WTC11 (cell line): Measurements from ENCODE around the gene POLR2L. TPM values are rescaled to one million over a fixed set of nuclear protein-coding genes. Genes with fewer than 3 reads are reported as not detected.

Experiments
- ATAC-seq: fragments of 200-7000 bp; cut with Tn5 transposase; 2 replicates; pipeline ENCODE4 v1.10.0; 2021; ENCODE audit warnings: mild to moderate bottlenecking, moderate library complexity
- CTCF ChIA-PET: fragments of 300-600 bp; sonication (Branson Sonifier 250); formaldehyde crosslinking; loops from one replicate; lab custom pipeline; 2021; ENCODE audit warnings: antibody characterized with exemption; lab: Charles Lee
- POLR2A ChIA-PET: fragments of 350-600 bp; sonication (Branson Sonifier 250); formaldehyde crosslinking; loops from one replicate; lab custom pipeline; 2021; ENCODE audit warnings: antibody characterized with exemption; lab: Charles Lee
- DNase-seq: peaks from one replicate; pipeline ENCODE4 v3.0.0; 2021; ENCODE audit warnings: low spot score
- H3K27ac Mint-ChIP-seq: 2 replicates; pipeline ENCODE4 v1.8.0; 2021; ENCODE audit warnings: mixed read lengths
- H3K27me3 Mint-ChIP-seq: 2 replicates; pipeline ENCODE4 v1.8.0; 2021; ENCODE audit warnings: low read depth, mild to moderate bottlenecking, moderate library complexity, mixed read lengths
- H3K36me3 Mint-ChIP-seq: 2 replicates; pipeline ENCODE4 v1.8.0; 2021; ENCODE audit warnings: mixed read lengths
- H3K4me1 Mint-ChIP-seq: 2 replicates; pipeline ENCODE4 v1.8.0; 2022; ENCODE audit warnings: mixed read lengths
- H3K4me3 Mint-ChIP-seq: 2 replicates; pipeline ENCODE4 v1.8.0; 2021; ENCODE audit warnings: mild to moderate bottlenecking, moderate library complexity, mixed read lengths
- H3K9me3 Mint-ChIP-seq: 2 replicates; pipeline ENCODE4 v1.8.0; 2021; ENCODE audit warnings: mixed read lengths
- CBFB ChIP-seq: sonication (generic); formaldehyde crosslinking; IDR thresholded peaks from 2 replicates; pipeline ENCODE4 v1.8.1; 2022; ENCODE audit warnings: mild to moderate bottlenecking, low read depth, missing genetic modification reagents
- EMX1 ChIP-seq: fragments of 250-450 bp; sonication (Bioruptor Pico); IDR thresholded peaks from 2 replicates; pipeline ENCODE4 v1.8.0; 2021; ENCODE audit warnings: mild to moderate bottlenecking
- ETV6 ChIP-seq: sonication (generic); formaldehyde crosslinking; IDR thresholded peaks from 2 replicates; pipeline ENCODE4 v1.8.1; 2022; ENCODE audit warnings: mild to moderate bottlenecking, missing genetic modification reagents
- FOXK1 ChIP-seq: sonication (generic); formaldehyde crosslinking; IDR thresholded peaks from 2 replicates; pipeline ENCODE4 v1.8.0; 2022; ENCODE audit warnings: mild to moderate bottlenecking, moderate library complexity, missing genetic modification reagents
- FOXP1 ChIP-seq: sonication (generic); formaldehyde crosslinking; IDR thresholded peaks from 2 replicates; pipeline ENCODE4 v1.8.0; 2022; ENCODE audit warnings: missing genetic modification reagents, mild to moderate bottlenecking, moderate library complexity, borderline replicate concordance
- IRF2 ChIP-seq: sonication (generic); formaldehyde crosslinking; IDR thresholded peaks from 2 replicates; pipeline ENCODE4 v1.8.0; 2022; ENCODE audit warnings: low read depth, missing genetic modification reagents, borderline replicate concordance
- JUN ChIP-seq: sonication (generic); formaldehyde crosslinking; IDR thresholded peaks from 2 replicates; pipeline ENCODE4 v1.8.0; 2023; ENCODE audit warnings: mild to moderate bottlenecking, missing genetic modification reagents
- NFYB ChIP-seq: sonication (generic); formaldehyde crosslinking; conservative IDR thresholded peaks from 2 replicates; pipeline ENCODE4 v1.8.0; 2022; ENCODE audit warnings: low read depth, missing genetic modification reagents
- NR3C1 ChIP-seq: sonication (generic); formaldehyde crosslinking; conservative IDR thresholded peaks from 2 replicates; pipeline ENCODE4 v1.8.1; 2023; ENCODE audit warnings: low read depth, mild to moderate bottlenecking, missing genetic modification reagents
- PRRX2 ChIP-seq: fragments of 250-450 bp; sonication (Bioruptor Pico); IDR thresholded peaks from 2 replicates; pipeline ENCODE4 v1.8.0; 2021; ENCODE audit warnings: mild to moderate bottlenecking
- RELA ChIP-seq: sonication (generic); formaldehyde crosslinking; IDR thresholded peaks from 2 replicates; pipeline ENCODE4 v1.8.1; 2022; ENCODE audit warnings: missing genetic modification reagents, mild to moderate bottlenecking, borderline replicate concordance
- SP1 ChIP-seq: sonication (generic); formaldehyde crosslinking; conservative IDR thresholded peaks from 2 replicates; pipeline ENCODE4 v1.8.1; 2022; ENCODE audit warnings: missing genetic modification reagents
- TEAD4 ChIP-seq: sonication (generic); formaldehyde crosslinking; IDR thresholded peaks from 2 replicates; pipeline ENCODE4 v1.8.0; 2022; ENCODE audit warnings: mild to moderate bottlenecking, missing genetic modification reagents
- TP53 ChIP-seq: sonication (generic); formaldehyde crosslinking; IDR thresholded peaks from 2 replicates; pipeline ENCODE4 v1.8.1; 2023; ENCODE audit warnings: mild to moderate bottlenecking, missing genetic modification reagents
- ZNF121 ChIP-seq: sonication (generic); formaldehyde crosslinking; IDR thresholded peaks from 2 replicates; pipeline ENCODE4 v1.8.0; 2023; ENCODE audit warnings: missing genetic modification reagents
- ZNF138 ChIP-seq: sonication (generic); formaldehyde crosslinking; conservative IDR thresholded peaks from 2 replicates; pipeline ENCODE4 v1.8.1; 2022; ENCODE audit warnings: mild to moderate bottlenecking, moderate library complexity, missing genetic modification reagents
- ZNF317 ChIP-seq: sonication (generic); formaldehyde crosslinking; IDR thresholded peaks from 2 replicates; pipeline ENCODE4 v1.8.1; 2023; ENCODE audit warnings: low read depth, mild to moderate bottlenecking, moderate library complexity, missing genetic modification reagents, borderline replicate concordance
- total RNA-seq: library from RNA; stranded (reverse); gene quantifications from 3 replicates; pipeline ENCODE4 v1.2.3, GENCODE V29; 2021
- TF ChIP-seq, protein P1 (sequence below): fragments of 250-450 bp; sonication (Bioruptor Pico); IDR thresholded peaks from 2 replicates; pipeline ENCODE4 v1.9.0; 2021; ENCODE audit warnings: moderate library complexity, mild to moderate bottlenecking, inconsistent platforms, borderline replicate concordance
- TF ChIP-seq, protein P2 (sequence below): sonication (generic); formaldehyde crosslinking; IDR thresholded peaks from 2 replicates; pipeline ENCODE4 v1.8.0; 2022; ENCODE audit warnings: mild to moderate bottlenecking, missing genetic modification reagents
- TF ChIP-seq, protein P3 (sequence below): sonication (generic); formaldehyde crosslinking; IDR thresholded peaks from 2 replicates; pipeline ENCODE4 v1.8.0; 2023; ENCODE audit warnings: missing genetic modification reagents
- TF ChIP-seq, protein P4 (sequence below): fragments of 250-450 bp; sonication (Bioruptor Pico); IDR thresholded peaks from 2 replicates; pipeline ENCODE4 v1.9.0; 2021; ENCODE audit warnings: mild to moderate bottlenecking
- TF ChIP-seq, protein P5 (sequence below): sonication (generic); formaldehyde crosslinking; IDR thresholded peaks from 2 replicates; pipeline ENCODE4 v1.8.1; 2022; ENCODE audit warnings: low read depth, mild to moderate bottlenecking, moderate library complexity, missing genetic modification reagents, borderline replicate concordance
- TF ChIP-seq, protein P6 (sequence below): sonication (generic); formaldehyde crosslinking; IDR thresholded peaks from 2 replicates; pipeline ENCODE4 v1.8.1; 2023; ENCODE audit warnings: mild to moderate bottlenecking, missing genetic modification reagents
- TF ChIP-seq, protein P7 (sequence below): sonication (generic); formaldehyde crosslinking; IDR thresholded peaks from 2 replicates; pipeline ENCODE4 v1.8.1; 2023; ENCODE audit warnings: mild to moderate bottlenecking, missing genetic modification reagents
- TF ChIP-seq, protein P8 (sequence below): fragments of 250-450 bp; sonication (Bioruptor Pico); IDR thresholded peaks from 2 replicates; pipeline ENCODE4 v1.9.0; 2021; ENCODE audit warnings: mild to moderate bottlenecking, borderline replicate concordance

POLR2L gene
- total RNA-seq, 1 experiment from 2014 or later, result 152 TPM

DNA sequence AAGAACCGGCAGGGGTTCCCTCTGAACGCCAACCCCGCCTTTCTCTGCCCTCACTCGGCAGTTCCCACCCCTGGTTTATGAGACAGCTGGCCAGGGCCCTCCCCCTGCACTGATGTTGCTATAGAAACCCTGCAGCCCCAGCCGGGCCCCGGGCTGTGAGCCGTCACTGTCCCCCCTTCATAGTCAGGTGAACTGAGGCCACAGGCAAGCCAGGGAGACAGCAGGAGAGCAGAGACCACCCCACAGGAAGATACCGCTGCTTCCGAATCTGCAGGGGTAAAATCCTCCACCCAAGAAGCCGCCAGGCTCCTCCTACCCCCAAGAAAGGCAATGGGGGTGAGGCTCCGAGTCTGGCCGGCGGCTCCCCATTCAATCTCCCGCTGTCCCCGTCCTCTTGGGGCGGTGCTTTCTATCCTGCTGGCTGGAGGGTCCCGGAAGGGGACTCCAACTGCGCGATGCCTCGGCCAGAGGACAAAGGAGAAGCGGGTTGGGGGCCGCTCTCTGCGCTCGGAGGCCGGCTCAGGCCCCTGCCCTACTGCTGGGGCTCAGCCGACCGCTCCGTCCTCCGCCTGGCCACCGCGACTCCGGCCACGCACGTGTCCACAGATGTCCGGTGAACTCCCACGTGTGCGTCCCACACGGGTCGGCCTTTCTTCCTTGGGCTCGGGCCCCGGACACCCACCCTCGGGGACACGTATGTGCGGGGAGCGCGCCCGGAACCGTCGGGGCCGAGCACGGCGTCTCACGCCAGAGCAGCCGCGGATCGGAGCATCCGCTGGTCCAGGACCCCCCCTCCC lies 44.8 kb downstream of the POLR2L start:
- peak; percentile 32 for ATAC-seq
- H3K4me1 Mint-ChIP-seq, result peaks cover 13% of the 10 kb centered on the region
- TF ChIP-seq, protein P1, sequence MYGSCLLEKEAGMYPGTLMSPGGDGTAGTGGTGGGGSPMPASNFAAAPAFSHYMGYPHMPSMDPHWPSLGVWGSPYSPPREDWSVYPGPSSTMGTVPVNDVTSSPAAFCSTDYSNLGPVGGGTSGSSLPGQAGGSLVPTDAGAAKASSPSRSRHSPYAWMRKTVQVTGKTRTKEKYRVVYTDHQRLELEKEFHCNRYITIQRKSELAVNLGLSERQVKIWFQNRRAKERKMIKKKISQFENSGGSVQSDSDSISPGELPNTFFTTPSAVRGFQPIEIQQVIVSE, result no peak
- TF ChIP-seq EMX1 (CRISPR knock-in tag) (no peak), ETV6 (CRISPR knock-in tag) (0 out of 2 replicates have a peak, but pooled peaks have one; percentile 12), ZNF121 (CRISPR knock-in tag) (no peak), IRF2 (no peak), PRRX2 (CRISPR knock-in tag) (no peak), ZNF138 (CRISPR knock-in tag) (no peak), FOXP1 (CRISPR knock-in tag) (no peak; the same call in 1 of the 2 replicates), FOXK1 (CRISPR knock-in tag) (peak; percentile 44; the same call in 1 of the 2 replicates), ZNF317 (CRISPR knock-in tag) (no peak), NFYB (CRISPR knock-in tag) (no peak), TP53 (no peak), NR3C1 (CRISPR knock-in tag) (no peak), CBFB (no peak; the same call in 1 of the 2 replicates), JUN (CRISPR knock-in tag) (no peak), RELA (CRISPR knock-in tag) (0 out of 2 replicates have a peak, but pooled peaks have one; percentile 20), TEAD4 (CRISPR knock-in tag) (no peak), SP1 (CRISPR knock-in tag) (no peak)
- TF ChIP-seq, protein P2, sequence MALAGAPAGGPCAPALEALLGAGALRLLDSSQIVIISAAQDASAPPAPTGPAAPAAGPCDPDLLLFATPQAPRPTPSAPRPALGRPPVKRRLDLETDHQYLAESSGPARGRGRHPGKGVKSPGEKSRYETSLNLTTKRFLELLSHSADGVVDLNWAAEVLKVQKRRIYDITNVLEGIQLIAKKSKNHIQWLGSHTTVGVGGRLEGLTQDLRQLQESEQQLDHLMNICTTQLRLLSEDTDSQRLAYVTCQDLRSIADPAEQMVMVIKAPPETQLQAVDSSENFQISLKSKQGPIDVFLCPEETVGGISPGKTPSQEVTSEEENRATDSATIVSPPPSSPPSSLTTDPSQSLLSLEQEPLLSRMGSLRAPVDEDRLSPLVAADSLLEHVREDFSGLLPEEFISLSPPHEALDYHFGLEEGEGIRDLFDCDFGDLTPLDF, result no peak
- TF ChIP-seq, protein P3, sequence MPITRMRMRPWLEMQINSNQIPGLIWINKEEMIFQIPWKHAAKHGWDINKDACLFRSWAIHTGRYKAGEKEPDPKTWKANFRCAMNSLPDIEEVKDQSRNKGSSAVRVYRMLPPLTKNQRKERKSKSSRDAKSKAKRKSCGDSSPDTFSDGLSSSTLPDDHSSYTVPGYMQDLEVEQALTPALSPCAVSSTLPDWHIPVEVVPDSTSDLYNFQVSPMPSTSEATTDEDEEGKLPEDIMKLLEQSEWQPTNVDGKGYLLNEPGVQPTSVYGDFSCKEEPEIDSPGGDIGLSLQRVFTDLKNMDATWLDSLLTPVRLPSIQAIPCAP, result no peak
- TF ChIP-seq, protein P4, sequence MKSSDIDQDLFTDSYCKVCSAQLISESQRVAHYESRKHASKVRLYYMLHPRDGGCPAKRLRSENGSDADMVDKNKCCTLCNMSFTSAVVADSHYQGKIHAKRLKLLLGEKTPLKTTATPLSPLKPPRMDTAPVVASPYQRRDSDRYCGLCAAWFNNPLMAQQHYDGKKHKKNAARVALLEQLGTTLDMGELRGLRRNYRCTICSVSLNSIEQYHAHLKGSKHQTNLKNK (CRISPR knock-in tag), result no peak
- TF ChIP-seq, protein P5, sequence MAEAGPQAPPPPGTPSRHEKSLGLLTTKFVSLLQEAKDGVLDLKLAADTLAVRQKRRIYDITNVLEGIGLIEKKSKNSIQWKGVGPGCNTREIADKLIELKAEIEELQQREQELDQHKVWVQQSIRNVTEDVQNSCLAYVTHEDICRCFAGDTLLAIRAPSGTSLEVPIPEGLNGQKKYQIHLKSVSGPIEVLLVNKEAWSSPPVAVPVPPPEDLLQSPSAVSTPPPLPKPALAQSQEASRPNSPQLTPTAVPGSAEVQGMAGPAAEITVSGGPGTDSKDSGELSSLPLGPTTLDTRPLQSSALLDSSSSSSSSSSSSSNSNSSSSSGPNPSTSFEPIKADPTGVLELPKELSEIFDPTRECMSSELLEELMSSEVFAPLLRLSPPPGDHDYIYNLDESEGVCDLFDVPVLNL (CRISPR knock-in tag), result no peak
- TF ChIP-seq, protein P6, sequence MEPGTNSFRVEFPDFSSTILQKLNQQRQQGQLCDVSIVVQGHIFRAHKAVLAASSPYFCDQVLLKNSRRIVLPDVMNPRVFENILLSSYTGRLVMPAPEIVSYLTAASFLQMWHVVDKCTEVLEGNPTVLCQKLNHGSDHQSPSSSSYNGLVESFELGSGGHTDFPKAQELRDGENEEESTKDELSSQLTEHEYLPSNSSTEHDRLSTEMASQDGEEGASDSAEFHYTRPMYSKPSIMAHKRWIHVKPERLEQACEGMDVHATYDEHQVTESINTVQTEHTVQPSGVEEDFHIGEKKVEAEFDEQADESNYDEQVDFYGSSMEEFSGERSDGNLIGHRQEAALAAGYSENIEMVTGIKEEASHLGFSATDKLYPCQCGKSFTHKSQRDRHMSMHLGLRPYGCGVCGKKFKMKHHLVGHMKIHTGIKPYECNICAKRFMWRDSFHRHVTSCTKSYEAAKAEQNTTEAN (CRISPR knock-in tag), result no peak
- TF ChIP-seq, protein P7, sequence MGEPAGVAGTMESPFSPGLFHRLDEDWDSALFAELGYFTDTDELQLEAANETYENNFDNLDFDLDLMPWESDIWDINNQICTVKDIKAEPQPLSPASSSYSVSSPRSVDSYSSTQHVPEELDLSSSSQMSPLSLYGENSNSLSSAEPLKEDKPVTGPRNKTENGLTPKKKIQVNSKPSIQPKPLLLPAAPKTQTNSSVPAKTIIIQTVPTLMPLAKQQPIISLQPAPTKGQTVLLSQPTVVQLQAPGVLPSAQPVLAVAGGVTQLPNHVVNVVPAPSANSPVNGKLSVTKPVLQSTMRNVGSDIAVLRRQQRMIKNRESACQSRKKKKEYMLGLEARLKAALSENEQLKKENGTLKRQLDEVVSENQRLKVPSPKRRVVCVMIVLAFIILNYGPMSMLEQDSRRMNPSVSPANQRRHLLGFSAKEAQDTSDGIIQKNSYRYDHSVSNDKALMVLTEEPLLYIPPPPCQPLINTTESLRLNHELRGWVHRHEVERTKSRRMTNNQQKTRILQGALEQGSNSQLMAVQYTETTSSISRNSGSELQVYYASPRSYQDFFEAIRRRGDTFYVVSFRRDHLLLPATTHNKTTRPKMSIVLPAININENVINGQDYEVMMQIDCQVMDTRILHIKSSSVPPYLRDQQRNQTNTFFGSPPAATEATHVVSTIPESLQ (CRISPR knock-in tag), result no peak
- TF ChIP-seq, protein P8, sequence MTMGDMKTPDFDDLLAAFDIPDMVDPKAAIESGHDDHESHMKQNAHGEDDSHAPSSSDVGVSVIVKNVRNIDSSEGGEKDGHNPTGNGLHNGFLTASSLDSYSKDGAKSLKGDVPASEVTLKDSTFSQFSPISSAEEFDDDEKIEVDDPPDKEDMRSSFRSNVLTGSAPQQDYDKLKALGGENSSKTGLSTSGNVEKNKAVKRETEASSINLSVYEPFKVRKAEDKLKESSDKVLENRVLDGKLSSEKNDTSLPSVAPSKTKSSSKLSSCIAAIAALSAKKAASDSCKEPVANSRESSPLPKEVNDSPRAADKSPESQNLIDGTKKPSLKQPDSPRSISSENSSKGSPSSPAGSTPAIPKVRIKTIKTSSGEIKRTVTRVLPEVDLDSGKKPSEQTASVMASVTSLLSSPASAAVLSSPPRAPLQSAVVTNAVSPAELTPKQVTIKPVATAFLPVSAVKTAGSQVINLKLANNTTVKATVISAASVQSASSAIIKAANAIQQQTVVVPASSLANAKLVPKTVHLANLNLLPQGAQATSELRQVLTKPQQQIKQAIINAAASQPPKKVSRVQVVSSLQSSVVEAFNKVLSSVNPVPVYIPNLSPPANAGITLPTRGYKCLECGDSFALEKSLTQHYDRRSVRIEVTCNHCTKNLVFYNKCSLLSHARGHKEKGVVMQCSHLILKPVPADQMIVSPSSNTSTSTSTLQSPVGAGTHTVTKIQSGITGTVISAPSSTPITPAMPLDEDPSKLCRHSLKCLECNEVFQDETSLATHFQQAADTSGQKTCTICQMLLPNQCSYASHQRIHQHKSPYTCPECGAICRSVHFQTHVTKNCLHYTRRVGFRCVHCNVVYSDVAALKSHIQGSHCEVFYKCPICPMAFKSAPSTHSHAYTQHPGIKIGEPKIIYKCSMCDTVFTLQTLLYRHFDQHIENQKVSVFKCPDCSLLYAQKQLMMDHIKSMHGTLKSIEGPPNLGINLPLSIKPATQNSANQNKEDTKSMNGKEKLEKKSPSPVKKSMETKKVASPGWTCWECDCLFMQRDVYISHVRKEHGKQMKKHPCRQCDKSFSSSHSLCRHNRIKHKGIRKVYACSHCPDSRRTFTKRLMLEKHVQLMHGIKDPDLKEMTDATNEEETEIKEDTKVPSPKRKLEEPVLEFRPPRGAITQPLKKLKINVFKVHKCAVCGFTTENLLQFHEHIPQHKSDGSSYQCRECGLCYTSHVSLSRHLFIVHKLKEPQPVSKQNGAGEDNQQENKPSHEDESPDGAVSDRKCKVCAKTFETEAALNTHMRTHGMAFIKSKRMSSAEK (CRISPR knock-in tag), result no peak

More for the DNA sequence above, 44.8 kb downstream of the POLR2L start:
- Mint-ChIP-seq H3K27me3 (no peaks in the 10 kb centered on the region), H3K36me3 (no peaks in the 10 kb centered on the region), H3K4me3 (peak overlapping the region; percentile 76), H3K9me3 (no peaks in the 10 kb centered on the region), H3K27ac (no peak overlapping the region)
- peak; percentile 72 for DNase-seq
- ChIA-PET CTCF (interaction anchor here (1.1 to 2.1 kb wide), 2 partner anchors 13 to 71 kb away, joined by 3 to 13 read pairs; no protein-coding TSS in a partner anchor), POLR2A (interaction anchor here (1.3 to 1.7 kb wide), 3 partner anchors 12 to 21 kb away, joined by 3 to 8 read pairs (median 4); partner anchors contain the start of genes GATD1 and RPLP2)
